Lower lobe of right lung (tissue), 2 donors: ENCODE measurements around the gene MYOM3. TPM values are rescaled to one million over a fixed set of nuclear protein-coding genes. Genes with fewer than 3 reads are reported as not detected.

Experiments used
- ATAC-seq, 2 donors: fragments of 200-7000 bp; cut with Tn5 transposase; one replicate each; pipeline ENCODE4 v1.9.1; 2020 to 2022; ENCODE audit warnings: mild to moderate bottlenecking in 2 of 2, moderate library complexity in 2 of 2
- DNase-seq: peaks from one replicate; pipeline ENCODE4 v3.0.0-alpha.2; 2020
- H3K27ac ChIP-seq: fragments of 200-600 bp; one replicate; pipeline ENCODE4 v1.8.0; 2022
- H3K27me3 ChIP-seq: fragments of 200-600 bp; one replicate; pipeline ENCODE4 v1.8.0; 2022; ENCODE audit warnings: low read depth
- H3K36me3 ChIP-seq: fragments of 200-600 bp; one replicate; pipeline ENCODE4 v1.8.0; 2022; ENCODE audit warnings: mild to moderate bottlenecking
- H3K4me1 ChIP-seq: fragments of 200-600 bp; one replicate; pipeline ENCODE4 v1.8.0; 2022
- H3K4me3 ChIP-seq: fragments of 200-600 bp; one replicate; pipeline ENCODE4 v1.8.0; 2022; ENCODE audit warnings: mild to moderate bottlenecking
- H3K9me3 ChIP-seq: fragments of 200-600 bp; one replicate; pipeline ENCODE4 v1.8.0; 2022
- intact Hi-C: fragments of 100-400 bp; cut with DNase I; formaldehyde crosslinking; loops from one replicate; pipeline ENCODE4 v1.11.0; 2022
- total RNA-seq: library from RNA; stranded (reverse); fragmentation: NEBNext Ultra II Directional; extraction: Animal tissue kit (Norgen Biotek cat#: 25700); gene quantifications from one replicate; pipeline ENCODE4 v1.2.1, GENCODE V29; 2021
- TF ChIP-seq, protein P1 (sequence below): fragments of 200-600 bp; IDR thresholded peaks from one replicate; pipeline ENCODE4 v1.8.0; 2022; ENCODE audit warnings: antibody characterized with exemption, mild to moderate bottlenecking
- donor health status: DM: no; HTN: yes; CAD: no; lungs with severe emphysema.

MYOM3 gene
- total RNA-seq, 1 donor from 2014 or later = 0.15 TPM

DNA sequence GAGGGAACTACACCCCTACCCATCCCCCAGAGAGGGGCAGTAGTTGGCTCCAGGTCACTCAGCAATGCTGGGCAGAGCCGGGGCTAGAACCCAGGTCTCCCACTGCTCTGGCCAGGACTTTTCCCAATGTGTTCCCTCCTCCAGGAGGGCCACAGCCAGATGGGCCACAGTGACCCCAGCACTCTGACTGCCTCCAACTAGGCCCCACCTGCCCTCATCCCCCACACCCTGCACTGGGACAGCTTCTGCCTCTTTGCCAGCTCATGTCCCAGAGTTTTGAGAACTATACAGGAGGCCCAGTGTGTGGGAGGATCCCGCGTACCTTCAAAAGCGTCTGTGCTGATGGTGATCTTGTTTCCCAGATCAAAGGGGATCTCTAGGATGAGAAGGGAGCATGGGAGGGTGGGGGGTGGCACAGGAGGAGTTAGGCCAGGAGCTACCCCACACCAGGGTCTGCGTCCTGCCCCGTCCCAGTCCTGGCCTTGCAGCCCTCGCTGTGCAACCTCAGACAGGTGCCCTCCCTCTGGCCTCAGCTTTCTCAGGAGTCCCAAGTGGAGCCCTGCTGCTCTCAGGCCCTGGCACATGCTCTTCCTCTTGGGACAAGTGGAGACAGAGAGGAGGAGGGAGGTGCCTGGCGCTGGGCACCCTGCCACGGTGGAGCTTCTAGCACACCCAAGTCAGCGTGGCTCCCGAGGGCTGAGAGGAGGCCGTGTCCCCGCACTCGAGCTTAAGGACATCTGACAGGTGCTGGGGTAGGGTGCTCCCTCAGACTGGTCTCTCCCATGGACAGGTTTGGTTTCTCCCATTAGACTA is 22.0 kb downstream of the MYOM3 start:
- intact Hi-C loops = no loop called here
- Histone ChIP-seq H3K36me3 (no peaks in the 10 kb centered on the region), H3K27ac (no peak overlapping the region), H3K27me3 (no peaks in the 10 kb centered on the region), H3K4me1 (peaks cover 7% of the 10 kb centered on the region), H3K4me3 (no peak overlapping the region), H3K9me3 (no peaks in the 10 kb centered on the region)
- ATAC-seq (peak; percentile 82 to 87), DNase-seq (peak; percentile 82)
- TF ChIP-seq, protein P1, sequence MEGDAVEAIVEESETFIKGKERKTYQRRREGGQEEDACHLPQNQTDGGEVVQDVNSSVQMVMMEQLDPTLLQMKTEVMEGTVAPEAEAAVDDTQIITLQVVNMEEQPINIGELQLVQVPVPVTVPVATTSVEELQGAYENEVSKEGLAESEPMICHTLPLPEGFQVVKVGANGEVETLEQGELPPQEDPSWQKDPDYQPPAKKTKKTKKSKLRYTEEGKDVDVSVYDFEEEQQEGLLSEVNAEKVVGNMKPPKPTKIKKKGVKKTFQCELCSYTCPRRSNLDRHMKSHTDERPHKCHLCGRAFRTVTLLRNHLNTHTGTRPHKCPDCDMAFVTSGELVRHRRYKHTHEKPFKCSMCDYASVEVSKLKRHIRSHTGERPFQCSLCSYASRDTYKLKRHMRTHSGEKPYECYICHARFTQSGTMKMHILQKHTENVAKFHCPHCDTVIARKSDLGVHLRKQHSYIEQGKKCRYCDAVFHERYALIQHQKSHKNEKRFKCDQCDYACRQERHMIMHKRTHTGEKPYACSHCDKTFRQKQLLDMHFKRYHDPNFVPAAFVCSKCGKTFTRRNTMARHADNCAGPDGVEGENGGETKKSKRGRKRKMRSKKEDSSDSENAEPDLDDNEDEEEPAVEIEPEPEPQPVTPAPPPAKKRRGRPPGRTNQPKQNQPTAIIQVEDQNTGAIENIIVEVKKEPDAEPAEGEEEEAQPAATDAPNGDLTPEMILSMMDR = no peak

DNA sequence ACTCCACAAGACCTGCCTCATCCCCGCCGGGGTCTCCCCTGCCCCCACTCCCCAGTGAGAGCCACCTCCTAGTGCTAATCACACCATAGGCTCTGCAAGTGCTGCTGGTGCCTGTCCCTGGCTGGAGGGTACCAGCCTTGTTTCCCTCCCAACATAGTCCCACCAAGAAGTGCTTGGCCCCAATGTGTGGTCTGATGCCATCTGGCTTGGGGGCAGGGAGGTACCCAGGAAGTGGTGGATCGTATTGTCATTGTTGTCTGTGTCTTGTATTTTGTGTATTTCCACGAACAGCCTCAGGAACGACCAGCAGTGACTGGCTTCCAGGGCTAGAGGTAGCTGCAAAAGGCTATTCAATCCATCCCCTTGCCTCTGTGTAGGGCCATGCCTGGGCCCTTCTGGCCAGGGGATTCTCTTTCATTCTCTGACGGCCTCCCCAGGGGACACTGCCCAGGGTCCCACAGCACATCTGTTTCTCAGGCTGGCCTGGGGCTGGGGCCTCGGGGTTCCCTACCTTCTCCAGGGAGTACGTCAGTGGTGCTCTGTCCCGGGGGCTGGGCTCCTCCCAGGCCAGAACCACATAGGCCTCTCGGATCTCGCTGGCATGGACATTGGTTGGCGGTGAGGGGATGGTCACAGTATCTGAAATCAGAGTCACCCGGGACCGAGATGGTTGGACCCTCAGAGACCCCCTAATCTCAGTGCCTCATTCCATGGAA is 22.8 kb downstream of the MYOM3 start:
- H3K9me3 ChIP-seq = no peaks in the 10 kb centered on the region
- TF ChIP-seq, protein P1 = no peak
- no peaks in the 10 kb centered on the region for H3K27me3 ChIP-seq
- DNase-seq (peak; percentile 38), ATAC-seq (no peak)
- no peaks in the 10 kb centered on the region for H3K36me3 ChIP-seq
- H3K27ac ChIP-seq = no peak overlapping the region
- peaks cover 7% of the 10 kb centered on the region for H3K4me1 ChIP-seq
- H3K4me3 ChIP-seq = no peak overlapping the region
- intact Hi-C loops = no loop called here

DNA sequence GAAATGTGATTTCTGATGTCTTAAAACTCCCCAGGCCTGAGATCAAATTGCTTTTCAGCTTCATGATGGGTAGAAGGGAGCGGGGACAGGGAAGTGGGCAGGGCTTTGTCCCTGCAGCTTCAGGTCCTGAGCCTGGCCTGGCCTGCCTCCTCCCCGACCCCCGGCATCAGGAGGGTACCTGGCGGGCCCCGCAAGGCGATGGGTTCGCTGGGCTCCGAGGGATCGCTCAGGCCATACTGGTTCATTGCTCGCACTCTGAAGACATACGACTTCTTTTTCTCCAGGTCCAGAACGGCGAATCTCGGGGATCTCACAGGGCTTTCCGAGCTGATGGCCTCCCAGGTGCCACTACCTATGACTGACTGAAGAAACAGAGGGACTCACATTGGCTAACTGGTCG is 25.5 kb downstream of the MYOM3 start:
- no peaks in the 10 kb centered on the region for H3K9me3 ChIP-seq
- intact Hi-C loops = no loop called here
- peaks cover 7% of the 10 kb centered on the region for H3K4me1 ChIP-seq
- ATAC-seq (no peak), DNase-seq (peak; percentile 28)
- no peaks in the 10 kb centered on the region for H3K36me3 ChIP-seq
- H3K27ac ChIP-seq = no peak overlapping the region
- TF ChIP-seq, protein P1 = no peak
- no peak overlapping the region for H3K4me3 ChIP-seq
- H3K27me3 ChIP-seq = no peaks in the 10 kb centered on the region

DNA sequence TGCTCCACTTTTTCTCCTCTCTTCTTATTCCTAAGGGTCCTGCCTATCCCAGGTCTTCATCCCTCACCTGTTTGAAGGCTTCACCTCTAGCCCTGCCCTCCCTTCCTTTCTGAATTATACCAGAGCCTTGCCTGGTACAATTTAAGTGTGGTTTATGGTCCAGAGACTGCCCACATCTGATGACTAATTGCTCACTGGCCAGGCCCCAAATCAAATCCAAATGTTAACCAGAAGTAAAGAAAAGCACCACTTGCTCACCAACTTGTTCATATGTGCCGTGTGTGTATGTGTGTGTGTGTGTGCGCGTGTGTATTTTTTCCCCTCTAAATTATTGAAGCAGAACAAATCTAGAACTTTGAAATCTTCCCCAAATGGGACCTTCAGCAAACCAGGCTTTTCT is 26.4 kb downstream of the MYOM3 start:
- Histone ChIP-seq H3K27me3 (no peaks in the 10 kb centered on the region), H3K36me3 (no peaks in the 10 kb centered on the region), H3K4me1 (peaks cover 7% of the 10 kb centered on the region), H3K9me3 (no peaks in the 10 kb centered on the region), H3K4me3 (no peak overlapping the region), H3K27ac (no peak overlapping the region)
- no peak for DNase-seq
- TF ChIP-seq, protein P1 = no peak
- ATAC-seq = no peak
- intact Hi-C loops = no loop called here

DNA sequence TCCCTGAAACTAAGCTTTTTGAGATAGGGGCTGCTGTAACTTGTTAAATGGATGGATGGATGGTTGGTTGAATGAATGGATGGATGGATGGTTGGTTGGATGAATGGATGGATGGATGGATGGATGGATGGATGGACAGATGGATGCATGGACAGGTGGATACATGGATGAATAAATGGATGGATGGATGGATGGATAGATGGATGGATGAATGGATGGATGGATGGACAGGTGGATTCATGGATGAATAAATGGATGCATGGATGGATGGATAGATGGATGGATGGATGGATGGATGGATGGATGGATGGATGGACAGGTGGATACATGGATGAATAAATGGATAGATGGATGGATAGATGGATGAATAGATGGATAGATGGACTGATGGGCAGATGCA is 26.9 kb downstream of the MYOM3 start:
- intact Hi-C loops = no loop called here
- ATAC-seq (no peak), DNase-seq (no peak)
- TF ChIP-seq, protein P1 = no peak
- Histone ChIP-seq H3K27me3 (no peaks in the 10 kb centered on the region), H3K4me3 (no peak overlapping the region), H3K9me3 (no peaks in the 10 kb centered on the region), H3K36me3 (no peaks in the 10 kb centered on the region), H3K27ac (no peak overlapping the region), H3K4me1 (peaks cover 5% of the 10 kb centered on the region)
